ENCODE data around the gene STX18. TPM values are rescaled to one million over a fixed set of nuclear protein-coding genes. Genes with fewer than 3 reads are reported as not detected.
A peak's percentile ranks its signal among the peaks of the same experiment; 100 is the strongest.

Gene STX18
- total RNA-seq, 6 experiments from 2014 or later = 11.7 to 18.4 (median 15.8) TPM

GRCh38 chr4:4415806-4416805, 125.7 kb downstream of the STX18 start:
- ATAC-seq (no peak), DNase-seq (no peak)
- WGBS (ENCODE audit: insufficient coverage, low coverage, low lambda C conversion rate, missing lambda C conversion rate) = 91% methylated on average over 6 of the region's 27 CpGs
- Histone ChIP-seq H3K27me3 (no peaks in the 10 kb centered on the region), H3K27ac (no peak overlapping the region), H3K4me1 (no peaks in the 10 kb centered on the region), H3K9me3 (no peaks in the 10 kb centered on the region), H3K4me3 (no peak overlapping the region), H3K36me3 (peaks cover 0 to 20% (median 10%) of the 10 kb centered on the region in 4 donors)
- intact Hi-C loops (cut with DNase I) = no loop called here
- no peak for TF ChIP-seq POLR2A (IDR thresholded peaks at IDR 0.05)

GRCh38 chr4:4415107-4415805, 126.6 kb downstream of the STX18 start:
- Histone ChIP-seq H3K4me3 (no peak overlapping the region), H3K27me3 (no peaks in the 10 kb centered on the region), H3K36me3 (peaks cover 0 to 15% (median 6%) of the 10 kb centered on the region in 4 donors), H3K4me1 (no peaks in the 10 kb centered on the region), H3K9me3 (no peaks in the 10 kb centered on the region), H3K27ac (no peak overlapping the region)
- intact Hi-C loops (cut with DNase I) = no loop called here
- 90% methylated on average over 6 of the region's 19 CpGs for WGBS (ENCODE audit: insufficient coverage, low coverage, low lambda C conversion rate, missing lambda C conversion rate)
- no peak for ATAC-seq
- no peak for DNase-seq
- TF ChIP-seq CTCF (IDR thresholded peaks at IDR 0.05) (no peak), POLR2A (IDR thresholded peaks at IDR 0.05) (no peak)

- Histone ChIP-seq H3K4me1 (no peaks in the 10 kb centered on the region), H3K9me3 (no peaks in the 10 kb centered on the region), H3K27ac (no peak overlapping the region), H3K36me3 (peaks cover 0 to under 1% (median 0%) of the 10 kb centered on the region in 4 donors), H3K27me3 (no peaks in the 10 kb centered on the region), H3K4me3 (no peak overlapping the region)
- intact Hi-C loops (cut with DNase I) = no loop called here
- DNase-seq (no peak), ATAC-seq (no peak)
- no CpG with 5 or more reads among the region's 7 CpGs for WGBS (ENCODE audit: insufficient coverage, low coverage, low lambda C conversion rate, missing lambda C conversion rate)
- TF ChIP-seq POLR2A (IDR thresholded peaks at IDR 0.05) (no peak), CTCF (IDR thresholded peaks at IDR 0.05) (no peak)
These were observed 128.0 kb downstream of the STX18 start for GRCh38 chr4:4413806-4414205.

- H3K36me3 ChIP-seq = no peaks in the 10 kb centered on the region
- no peaks in the 10 kb centered on the region for H3K9me3 ChIP-seq
- TF ChIP-seq CTCF (IDR thresholded peaks at IDR 0.05) (no peak), POLR2A (IDR thresholded peaks at IDR 0.05) (no peak)
- H3K4me3 ChIP-seq = no peak overlapping the region
- DNase-seq (no peak), ATAC-seq (peak in 1 of 4 donors; percentile 6)
- intact Hi-C loops (cut with DNase I) = no loop called here
- WGBS (ENCODE audit: insufficient coverage, low coverage, low lambda C conversion rate, missing lambda C conversion rate) = 87% methylated on average over 10 of the region's 10 CpGs
- no peaks in the 10 kb centered on the region for H3K27me3 ChIP-seq
- no peak overlapping the region for H3K27ac ChIP-seq
- H3K4me1 ChIP-seq = no peaks in the 10 kb centered on the region
These were observed 128.5 kb downstream of the STX18 start for GRCh38 chr4:4413373-4413725.

Data from right lobe of liver (tissue), 6 donors.